Measurements from ENCODE around the gene CKAP2L.

DNA sequence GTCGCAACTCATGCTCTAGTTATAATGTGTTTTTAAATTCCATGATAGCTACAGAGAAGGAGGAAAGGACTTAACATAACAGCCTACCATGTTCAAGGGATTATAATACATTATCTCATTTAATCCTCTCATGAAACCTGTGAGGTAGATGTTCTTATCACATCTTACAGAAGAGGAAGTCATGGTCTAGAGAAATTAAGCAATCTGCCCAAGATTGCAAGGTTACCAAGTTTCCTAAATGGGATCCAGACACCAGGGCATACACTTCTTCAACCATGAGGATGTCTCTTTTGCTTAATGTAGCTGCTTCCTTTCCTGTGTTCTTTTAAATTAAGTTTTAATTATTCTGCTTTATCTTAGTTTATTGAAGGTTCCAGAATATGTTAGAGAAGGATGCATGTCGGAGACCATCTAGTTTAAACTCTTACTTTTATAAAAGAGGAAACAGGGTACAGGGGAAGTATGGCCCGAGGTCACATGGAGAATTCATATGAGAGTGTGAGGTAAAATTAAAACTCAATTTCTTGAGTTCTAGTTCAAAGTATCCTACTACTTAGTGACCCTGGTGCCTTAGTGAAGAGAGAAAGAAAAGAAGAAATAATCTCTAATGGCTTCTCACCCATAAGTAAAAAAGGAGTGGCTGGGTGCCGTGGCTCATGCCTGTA, 23.5 kb upstream of the CKAP2L start:
- TF ChIP-seq TAF1 (IDR thresholded peaks at IDR 0.05; ENCODE audit: borderline replicate concordance, low read depth, low read length) (no peak), POLR2A (IDR thresholded peaks at IDR 0.05; ENCODE audit: low read depth, low read length) (no peak), POLR2AphosphoS5 (IDR thresholded peaks at IDR 0.05; ENCODE audit: low read depth, low read length) (no peak)

Data from GM12892 (cell line).